CD4-positive, alpha-beta T cell treated with Interleukin-2 at 100 ng/mL for 4 hours (primary cell): ENCODE data around the gene PHLDB2.
"Not testable (repeated sequence)": the region's sequence is repeated elsewhere in the genome, so short reads cannot be mapped to it uniquely, and the experiment has no call there.

Experiments
- DNase-seq: peaks from one replicate; pipeline ENCODE4 v3.0.0-alpha.2; 2020; ENCODE audit warnings: low spot score

Gene PHLDB2

DNA sequence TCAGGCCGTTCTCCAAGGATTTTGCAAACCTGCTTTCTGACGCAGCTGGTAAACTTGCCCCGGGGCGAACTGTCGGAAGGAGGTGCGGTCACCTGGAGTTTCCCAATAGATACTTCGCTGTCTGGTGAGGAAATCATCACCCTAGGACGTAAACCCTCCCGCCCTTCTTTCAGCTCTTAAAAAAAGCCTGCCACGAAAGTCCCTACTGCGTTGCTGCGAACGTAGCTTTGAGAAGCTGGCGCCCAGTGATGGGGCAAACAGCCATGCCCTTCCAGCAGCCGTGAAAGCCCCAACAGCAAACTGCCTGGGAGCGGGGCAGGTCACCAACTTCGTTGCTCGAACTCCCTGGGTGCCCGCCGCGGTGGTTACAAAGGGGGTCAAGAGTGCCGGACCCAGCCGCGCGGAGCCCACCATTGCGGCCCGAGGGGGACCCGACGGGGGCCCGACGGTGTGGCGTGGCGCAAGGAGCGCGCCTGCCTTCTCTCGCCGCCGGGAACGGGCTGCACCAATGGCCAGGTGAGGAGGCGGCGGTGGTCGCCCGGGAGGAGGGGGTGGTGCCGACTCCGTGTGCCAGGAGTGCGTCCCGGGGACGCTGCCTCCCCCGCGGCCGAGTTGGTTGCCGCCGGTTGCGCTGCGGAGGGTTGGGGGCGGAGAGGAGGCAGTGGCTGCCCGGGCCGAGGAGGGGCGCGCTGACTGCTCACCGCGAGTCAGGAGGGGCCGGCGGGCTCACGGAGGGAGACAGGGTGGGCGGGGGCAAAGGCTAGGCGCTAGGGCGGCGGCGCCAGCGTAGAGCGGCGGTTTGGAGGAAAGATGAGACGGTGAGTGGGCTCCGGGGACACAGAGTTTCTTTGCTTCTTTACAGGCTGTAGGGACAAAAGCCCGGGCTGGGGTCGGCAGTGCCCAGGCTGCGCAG is at the start of gene PHLDB2:
Gene PHLDB2 (plus strand): TSS at position 205 of the 913 bp plus-strand sequence. CDS start 24,813 bp downstream, outside the sequence.
- DNase-seq = peak; percentile 66

DNA sequence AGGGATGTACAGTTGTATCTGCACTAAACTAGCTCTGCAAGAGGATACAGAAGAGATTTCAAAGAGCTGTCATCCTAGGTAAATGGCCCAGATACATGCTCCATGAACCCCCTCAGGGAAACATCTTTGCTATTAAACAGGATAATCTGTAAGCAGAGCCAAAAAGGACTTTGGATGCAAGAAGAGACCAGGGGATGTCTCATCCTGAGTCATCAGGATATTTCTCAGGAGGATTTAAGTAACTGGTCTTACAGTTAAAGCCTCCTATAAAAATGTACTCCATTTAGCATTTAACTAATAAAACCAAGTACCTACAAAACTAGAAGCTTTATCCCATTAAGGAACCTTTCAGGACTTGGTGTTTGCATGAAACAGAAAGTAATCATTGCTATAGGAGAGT is 48.2 kb upstream of the PHLDB2 start:
- no peak for DNase-seq

DNA sequence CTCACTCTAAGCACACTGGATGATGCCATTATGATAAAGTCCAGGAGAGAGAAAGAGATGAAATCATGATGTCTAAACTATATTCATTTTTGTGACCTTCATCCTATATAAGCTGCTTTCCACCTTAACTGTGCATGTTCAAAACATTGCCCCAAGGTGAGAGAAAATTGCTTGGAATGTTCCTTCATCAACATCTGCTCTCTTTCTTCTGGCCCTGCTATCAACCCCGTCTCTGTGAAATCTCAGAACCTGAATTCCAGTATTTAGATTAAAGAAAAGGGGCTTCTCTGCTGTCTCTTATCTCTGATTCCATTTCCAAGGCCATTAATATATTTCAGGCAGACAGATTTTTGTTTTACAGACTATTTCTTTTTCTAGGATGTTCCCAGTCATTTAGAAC is 47.3 kb upstream of the PHLDB2 start:
- no peak for DNase-seq

DNA sequence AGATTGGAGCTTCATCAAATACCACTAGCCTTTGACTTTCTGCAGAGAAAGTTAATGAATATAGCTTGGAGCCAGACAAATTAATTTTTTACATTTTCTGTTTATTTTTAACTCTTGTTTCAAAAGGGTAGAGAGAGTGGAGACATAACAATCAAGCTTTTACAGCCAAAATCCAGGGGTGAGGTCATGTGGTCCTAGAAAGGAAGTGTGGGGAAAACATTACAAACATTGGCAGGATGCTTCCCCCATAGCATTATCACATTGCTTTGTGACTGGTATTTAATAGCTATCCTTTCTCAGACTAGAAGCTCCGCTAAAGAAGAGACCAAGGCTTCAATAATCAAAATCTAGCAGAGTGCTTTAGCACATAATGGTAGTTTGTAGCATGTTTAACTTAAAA is 46.4 kb upstream of the PHLDB2 start:
- DNase-seq = no peak

DNA sequence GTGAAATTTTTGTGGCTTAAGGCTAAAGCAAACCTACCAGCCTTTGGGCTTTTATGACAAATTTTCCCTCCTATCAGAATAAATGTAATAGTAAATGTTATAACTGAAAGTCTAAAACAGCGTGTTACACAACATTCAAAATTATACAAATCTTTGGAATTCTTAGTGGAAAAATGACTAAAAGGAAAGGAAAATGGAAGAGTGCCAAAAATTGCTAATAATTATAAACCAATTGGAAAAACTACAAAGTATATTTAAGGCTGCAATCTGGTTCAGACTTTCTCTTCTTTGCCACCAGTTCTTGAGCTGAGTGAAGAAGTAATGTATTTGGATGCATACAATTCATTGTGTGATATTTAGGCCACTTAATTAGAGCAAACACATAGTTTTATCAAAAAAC is 45.6 kb upstream of the PHLDB2 start:
- no peak for DNase-seq

DNA sequence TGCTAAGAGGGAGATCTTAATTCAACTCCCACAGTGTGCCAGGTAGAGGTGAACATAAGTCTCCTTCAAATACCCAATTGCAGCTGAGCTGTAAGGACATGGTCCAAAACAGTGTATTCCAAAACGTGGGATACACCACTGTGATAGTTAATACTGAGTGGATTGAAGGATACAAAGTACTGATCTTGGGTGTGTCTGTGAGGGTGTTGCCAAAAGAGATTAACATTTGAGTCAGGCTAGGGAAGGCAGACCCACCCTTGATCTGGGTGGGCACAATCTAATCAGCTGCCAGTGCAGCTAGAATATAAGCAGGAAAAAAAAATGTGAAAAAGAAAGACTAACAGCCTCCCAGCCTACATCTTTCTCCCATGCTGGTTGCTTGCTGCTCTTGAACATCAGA is 45.1 kb upstream of the PHLDB2 start:
- no peak for DNase-seq

DNA sequence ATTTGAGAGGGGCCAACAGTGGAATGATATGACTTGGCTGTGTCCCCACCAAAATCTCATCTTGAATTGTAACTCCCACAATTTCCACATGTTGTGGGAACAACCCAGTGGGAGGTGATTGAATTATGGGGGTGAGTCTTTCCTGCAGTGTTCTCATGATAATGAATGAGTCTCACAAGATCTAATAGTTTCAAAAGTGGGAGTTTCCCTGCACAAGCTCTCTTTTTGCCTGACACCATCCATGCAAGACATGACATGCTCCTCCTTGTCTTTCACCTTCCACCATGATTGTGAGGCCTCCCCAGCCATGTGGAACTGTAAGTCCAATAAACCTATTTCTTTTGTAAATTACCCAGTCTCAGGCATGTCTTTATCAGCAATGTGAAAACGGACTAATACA is 42.3 kb upstream of the PHLDB2 start:
- not testable (repeated sequence) for DNase-seq

DNA sequence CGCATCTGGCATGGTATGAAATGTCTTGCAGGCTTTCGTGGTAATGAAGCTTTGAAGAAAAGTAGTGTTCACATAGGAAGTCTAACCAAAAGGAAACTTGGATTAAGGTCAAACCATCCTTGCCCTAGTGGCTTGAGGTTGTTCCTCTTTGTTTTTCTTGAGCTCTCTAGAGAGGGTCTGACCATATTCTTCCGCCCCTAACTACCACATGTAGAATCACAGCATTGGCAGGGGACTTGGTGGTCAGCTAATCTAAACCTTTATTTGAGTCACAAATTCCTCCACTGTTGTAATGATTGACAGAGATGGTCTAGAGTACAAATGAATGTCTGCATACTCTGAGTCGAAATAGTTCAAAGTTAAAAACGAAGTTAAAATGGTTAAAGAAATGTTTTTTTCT is 39.1 kb upstream of the PHLDB2 start:
- DNase-seq = no peak

DNA sequence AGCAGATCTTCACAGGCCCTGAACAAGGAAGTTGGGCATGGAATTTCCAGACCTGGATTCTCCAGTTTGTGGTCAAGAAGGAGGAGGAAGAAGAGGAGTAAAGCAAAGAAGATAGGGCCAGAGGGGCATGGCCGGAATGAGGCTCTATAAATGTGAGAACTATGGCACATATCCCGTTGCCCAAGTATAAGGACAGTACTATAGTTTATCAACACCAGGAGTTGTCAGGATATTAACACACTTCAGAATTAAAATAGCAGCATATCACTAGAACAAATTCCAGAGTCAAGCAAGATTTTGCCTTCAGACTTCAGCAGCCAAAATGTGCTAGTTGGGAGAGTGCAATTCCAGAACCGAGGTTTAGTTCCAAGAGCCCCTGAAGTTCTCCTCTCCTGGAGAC is 38.4 kb upstream of the PHLDB2 start:
- no peak for DNase-seq

DNA sequence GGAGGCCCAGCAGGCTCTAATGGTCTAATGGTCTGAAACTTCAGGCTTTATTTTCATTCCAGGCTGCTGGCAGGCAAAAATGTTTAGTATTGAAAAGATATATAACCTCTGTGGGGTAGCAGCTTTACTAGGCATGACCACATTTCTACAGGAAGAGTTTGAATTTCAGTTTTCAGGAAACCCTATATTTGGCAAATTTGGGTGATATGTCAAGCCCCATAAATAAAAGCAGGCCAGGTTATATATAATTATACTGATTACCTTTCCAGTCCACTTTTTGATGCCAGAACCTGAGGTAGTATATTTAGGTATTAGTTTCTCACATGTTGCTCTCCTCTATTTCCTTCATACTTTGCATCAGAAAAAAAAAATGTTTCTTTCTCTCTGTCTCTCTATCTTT is 37.2 kb upstream of the PHLDB2 start:
- DNase-seq = no peak

DNA sequence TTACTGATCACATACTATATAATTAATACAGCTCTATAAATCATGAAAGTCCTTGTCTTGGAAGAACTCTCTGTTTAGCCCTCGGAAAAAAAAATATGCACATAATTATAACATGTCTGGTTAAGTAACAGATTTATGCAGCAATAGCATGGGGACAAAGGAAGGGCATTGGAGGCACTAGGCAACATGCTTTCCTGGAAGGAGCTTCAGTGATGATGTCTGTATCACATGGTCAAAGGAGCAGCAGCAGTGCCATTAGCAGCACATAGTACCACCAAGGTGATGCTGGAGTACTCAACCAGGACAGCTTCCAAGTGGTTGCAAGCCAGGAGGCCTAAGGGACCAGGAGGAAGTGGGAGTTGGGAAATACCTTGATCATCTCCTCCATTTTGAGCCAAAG is 36.3 kb upstream of the PHLDB2 start:
- no peak for DNase-seq

DNA sequence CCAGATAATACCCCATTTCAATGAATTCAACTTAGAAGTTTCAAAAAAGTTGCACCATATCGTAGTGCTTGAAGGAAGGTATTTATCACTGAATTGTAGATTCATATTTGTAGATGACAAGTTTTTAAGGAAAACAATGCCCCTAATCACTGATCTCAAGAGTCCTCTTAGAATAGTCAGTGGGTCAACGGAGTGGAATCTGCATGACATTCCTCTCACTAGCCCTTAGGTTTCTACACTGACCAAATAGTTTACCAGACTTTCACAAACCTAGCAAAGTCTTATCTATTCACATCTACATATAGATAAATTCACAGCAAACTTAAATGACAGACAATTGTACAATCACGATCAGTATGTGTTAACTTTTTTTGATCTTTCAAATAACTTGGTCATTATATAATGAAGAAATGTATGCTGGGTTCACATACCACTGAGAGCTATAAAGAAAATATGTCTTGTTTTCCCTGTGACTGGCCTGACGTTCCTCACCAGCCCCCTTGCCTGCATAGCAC is 35.7 kb upstream of the PHLDB2 start:
- DNase-seq = no peak

DNA sequence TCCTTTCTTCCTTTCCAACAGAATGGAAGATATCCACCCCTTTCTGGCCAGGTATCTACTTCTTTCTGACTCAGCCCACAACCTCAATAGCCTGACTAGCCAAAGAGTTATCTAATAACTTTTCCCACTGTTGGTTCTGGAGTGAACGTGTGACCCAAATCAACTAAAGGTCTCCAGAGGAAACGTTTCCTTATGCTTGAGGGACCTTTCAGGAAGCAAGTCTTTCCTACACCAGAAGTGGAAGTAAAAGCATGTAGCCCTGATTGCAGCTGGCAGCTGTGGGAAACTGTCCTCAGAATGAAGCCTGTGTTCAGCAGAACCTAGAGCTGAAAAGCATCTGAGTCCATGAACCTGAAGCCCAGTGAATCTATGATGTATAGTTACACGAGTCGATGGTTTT is 34.7 kb upstream of the PHLDB2 start:
- DNase-seq = no peak

DNA sequence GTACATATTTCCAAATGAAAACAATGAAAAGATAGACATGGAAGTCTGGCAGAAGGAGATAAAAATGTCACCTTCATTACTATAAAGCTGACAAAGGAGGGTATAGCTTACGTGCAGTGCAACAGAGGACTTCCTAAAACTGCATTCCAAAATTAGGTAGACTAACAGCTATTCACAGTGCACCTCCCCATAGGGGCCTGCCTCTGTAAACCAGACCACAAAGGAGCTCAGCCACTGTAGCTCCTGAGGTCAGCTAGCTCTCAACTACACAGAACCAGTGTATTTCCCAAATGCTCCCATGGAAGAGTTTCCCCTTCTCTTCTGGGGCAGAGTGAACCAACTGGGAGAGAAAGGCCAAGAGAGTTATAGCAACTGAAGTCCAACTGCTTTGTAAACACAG is 31.2 kb upstream of the PHLDB2 start:
- no peak for DNase-seq

DNA sequence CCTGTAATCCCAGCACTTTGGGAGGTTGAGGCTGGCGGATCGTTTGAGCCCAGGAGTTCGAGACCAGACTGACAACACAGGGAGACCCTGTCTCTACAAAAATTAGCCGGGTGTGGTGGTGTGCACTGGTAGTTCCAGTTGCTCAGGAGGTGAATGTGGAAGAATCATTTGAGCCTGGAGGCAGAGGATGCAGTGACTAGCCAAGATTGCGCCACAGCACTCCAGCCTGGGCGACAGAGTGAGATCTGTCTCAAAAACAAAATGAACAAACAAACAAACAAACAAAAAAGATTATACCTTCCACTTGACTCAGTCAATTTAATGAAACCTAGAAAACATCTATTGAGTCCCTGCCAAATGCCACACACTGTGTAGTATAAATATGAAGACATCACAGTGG is 30.5 kb upstream of the PHLDB2 start:
- DNase-seq = no peak

DNA sequence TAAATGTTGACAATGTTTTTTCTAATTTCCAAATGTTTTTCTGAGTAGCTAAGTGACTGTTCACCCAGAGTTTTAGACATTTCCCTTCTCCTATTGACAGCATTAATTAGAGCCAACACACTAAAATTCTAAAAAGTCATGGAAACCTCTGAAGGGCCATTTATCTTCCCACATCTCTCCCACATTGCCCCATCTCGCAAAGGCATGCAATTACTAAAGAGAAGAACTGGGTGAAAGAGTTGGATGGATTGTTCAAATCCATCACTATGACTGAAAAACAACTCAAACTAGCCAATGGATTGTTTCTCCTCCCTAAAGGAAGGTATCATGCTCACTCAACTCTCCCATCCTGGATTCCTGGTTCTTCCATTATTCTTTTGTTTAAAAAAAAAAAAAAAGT is 30.0 kb upstream of the PHLDB2 start:
- no peak for DNase-seq

DNA sequence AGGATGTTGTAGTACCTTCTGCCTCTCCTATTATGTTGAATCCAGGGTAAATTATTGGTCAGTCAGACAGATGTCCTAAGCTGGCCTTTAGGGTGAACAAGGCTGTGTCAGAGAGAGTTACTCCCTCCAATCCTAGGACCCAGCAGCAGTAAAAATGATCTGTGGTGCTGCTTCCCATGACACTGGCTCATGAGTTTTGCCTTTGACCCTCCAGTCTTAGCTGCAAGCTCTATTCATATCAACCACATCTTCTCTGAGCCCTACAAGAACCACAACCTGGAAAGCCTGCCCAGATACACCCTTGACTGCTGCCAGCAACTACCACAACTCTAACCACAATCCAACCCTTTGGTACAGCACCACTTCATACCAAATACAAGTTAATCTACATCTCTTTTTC is 27.2 kb upstream of the PHLDB2 start:
- no peak for DNase-seq

DNA sequence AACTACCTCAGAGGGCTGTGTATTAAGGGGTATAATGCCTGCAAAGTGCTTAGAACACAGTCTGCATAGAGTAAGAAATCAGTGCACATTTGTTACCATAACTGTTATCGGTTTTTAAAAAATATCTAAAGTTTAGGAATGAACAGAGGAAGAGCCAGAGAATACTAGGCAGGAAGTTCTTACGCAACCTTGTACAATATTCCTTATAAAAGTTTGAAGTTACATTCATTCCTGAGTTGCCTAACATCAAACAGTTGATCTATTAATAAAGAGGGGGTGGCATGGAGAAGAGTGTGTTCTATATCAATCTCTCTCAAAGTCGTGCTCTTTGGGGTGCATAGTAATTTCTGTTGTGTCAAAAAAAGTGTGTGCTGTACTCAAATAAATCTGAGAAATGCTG is 22.0 kb upstream of the PHLDB2 start:
- no peak for DNase-seq

DNA sequence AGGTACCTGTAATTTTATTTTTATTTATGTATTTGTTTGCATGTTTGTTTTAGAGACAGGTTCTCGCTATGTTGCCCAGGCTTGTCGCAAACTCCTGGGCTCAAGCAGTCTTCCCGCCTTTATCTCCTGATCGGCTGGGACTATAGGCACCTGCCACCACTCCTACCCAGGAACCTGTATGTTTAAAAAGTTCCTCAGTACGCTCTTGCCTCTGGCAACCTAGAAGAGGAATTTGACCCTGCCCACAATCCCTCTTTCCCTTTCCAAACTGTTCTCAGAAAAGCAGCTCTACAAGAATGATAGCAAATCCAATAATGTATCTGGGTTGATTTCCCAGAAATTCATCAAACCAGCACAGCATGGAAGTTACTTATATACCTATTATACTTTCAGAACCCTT is 20.9 kb upstream of the PHLDB2 start:
- no peak for DNase-seq

DNA sequence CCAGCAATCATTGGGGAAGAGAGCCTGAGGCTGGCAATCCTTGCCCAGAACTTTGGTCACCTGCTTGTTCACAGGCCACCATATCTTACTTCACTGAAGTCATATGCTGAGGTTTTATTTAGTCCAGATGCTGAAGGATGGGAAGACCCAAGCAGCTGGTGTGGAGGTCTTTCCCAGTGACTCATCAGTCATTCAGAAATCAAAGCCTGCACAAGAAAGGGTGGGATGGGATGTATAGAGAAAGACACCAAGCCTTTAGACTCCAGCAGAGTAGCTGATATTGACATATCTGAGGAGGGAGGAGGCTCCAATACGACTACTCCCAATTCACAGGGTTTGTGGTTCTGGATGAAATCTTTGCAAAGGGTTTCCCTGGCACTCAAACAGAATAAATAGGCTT is 13.0 kb upstream of the PHLDB2 start:
- no peak for DNase-seq

DNA sequence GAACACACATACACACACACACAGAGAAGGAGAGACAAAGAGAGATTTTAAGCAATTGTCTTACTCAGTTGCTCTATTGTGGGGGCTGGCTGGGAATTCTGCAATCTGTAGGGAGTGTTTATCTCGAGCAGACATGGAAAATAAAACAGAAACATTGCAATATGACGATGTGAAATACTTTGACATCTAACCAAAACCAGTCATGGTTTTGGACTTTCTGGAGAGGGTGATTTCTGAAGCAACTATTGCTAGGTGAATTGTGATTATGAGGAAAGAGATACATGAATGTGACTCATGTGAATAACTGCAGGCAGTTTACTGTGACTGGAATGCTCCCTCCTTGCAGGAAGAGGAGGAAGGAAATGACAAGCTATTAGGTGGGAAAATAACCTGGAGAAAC is 12.3 kb upstream of the PHLDB2 start:
- no peak for DNase-seq

DNA sequence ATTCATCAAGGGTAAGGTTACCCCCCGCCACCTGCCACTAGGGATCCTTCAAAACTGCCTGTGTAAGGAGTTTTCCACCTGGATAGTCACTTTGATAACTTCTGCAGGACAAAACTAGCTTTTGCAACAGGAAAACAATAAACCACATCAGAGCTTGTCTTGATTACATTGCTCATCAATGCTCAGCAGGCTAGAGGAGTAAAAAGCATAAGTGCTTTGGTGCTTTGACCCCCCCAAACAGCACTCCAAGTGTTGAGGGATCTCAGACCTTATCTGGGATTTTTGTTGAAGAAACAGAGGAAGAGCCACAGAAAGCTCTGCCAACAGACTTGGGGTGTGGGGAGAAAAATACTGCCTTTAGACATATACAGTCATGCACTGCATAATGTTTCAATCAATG is 10.8 kb upstream of the PHLDB2 start:
- no peak for DNase-seq

DNA sequence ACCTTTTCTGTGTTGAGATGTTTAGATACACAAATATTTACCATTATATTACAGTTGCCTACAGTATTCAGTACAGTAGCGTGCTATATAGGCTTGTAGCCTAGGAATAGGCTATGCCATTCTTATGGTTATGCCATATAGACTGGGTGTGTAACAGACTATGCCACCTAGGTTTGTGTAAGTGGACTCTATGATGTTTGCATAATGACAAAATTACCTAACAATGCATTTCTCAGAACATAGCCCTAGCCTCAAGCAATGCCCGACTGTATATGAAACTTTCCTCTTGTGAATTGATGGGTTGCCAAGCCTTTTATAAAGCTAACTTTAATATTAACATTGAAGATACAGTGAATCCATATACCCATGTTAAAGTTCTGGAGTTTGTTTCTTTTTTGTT is 10.3 kb upstream of the PHLDB2 start:
- no peak for DNase-seq

DNA sequence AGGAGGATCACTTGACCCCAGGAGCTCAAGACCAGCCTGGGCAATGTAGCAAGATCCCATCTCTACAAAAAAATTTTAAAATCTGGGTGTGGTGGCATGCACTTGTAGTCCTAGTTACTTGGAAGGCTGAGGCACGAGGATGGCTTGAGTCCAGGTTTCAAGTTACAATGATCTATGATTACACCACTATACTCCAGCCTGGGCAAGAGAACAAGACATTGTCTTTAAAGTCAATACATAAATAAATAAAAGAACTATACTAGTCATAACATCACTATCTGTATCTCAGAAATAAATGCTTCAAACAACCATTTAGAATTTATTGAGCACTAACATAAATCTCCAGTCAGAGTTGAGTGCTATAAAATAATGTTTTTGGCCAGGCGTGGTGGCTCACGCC is 8.5 kb upstream of the PHLDB2 start:
- DNase-seq = no peak
